ENCODE data around the gene GALNT16.

- TF ChIP-seq CTCF (IDR thresholded peaks at IDR 0.05; ENCODE audit: poor library complexity) (no peak), EZH2 (IDR thresholded peaks at IDR 0.05; ENCODE audit: borderline replicate concordance) (no peak), EZH2phosphoT487 (IDR thresholded peaks at IDR 0.05; ENCODE audit: low read depth, severe bottlenecking, unreplicated experiment) (no peak)
Observed at GRCh38 chr14:69395929-69396328, 136.0 kb downstream of the GALNT16 start.
